GM12875 (cell line): ENCODE data around the gene CHRNB1.
"Not testable (repeated sequence)": the region's sequence is repeated elsewhere in the genome, so short reads cannot be mapped to it uniquely, and the experiment has no call there.

ENCODE experiments used
- H3K4me3 ChIP-seq: one replicate; pipeline ENCODE4 v1.5.1; 2011; ENCODE audit warnings: low read depth, low read length, control low read depth
- CTCF ChIP-seq: IDR thresholded peaks from 2 replicates; pipeline ENCODE4 v1.5.1; 2011; ENCODE audit warnings: low read depth, mild to moderate bottlenecking, control low read depth, inconsistent platforms, low read length, moderate library complexity, borderline replicate concordance; ENCODE audit not compliant: insufficient read depth

Gene CHRNB1

DNA sequence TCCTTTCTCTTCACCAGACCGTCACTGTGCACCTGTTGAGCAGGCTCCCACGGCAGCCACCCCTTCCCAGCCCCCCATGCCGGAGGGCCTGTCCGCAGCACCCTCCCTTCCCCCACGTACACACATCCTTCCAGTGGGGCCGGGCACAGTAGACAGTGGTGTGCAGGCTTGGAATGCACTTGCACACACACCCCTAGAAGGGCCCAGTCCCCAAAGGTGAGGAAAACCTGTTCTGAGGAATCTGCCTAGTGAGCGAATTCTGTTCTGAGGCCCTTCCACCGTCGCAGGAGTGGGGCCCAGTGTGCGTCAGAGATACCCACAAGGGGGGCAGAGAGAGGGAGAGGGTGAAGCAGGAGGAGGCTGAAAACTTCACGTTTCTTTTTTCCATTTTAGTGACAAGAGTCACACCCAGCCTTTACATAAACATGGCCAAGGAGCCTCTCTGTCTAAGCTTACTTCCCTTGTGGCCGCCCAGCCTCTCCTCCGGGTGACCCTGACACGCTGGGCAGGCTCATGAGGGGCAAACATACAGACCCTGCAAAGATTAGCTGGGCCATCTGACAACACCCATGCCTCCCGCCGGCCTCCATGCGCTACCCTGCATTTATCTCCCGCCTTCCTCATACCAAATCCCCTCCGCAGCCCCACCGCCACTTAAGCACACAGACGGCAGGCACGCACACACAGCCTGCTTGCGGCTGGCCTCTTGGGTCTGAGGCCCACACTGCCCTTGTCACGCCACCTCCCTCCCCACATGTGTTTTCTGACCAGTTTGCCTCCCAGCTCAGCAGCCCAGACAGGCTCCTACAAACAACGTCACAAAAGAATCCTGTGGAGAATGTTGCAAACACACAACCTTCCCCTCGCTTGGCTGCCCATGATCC lies 32.8 kb downstream of the CHRNB1 start:
- no peak for TF ChIP-seq CTCF
- H3K4me3 ChIP-seq, result no peak overlapping the region

DNA sequence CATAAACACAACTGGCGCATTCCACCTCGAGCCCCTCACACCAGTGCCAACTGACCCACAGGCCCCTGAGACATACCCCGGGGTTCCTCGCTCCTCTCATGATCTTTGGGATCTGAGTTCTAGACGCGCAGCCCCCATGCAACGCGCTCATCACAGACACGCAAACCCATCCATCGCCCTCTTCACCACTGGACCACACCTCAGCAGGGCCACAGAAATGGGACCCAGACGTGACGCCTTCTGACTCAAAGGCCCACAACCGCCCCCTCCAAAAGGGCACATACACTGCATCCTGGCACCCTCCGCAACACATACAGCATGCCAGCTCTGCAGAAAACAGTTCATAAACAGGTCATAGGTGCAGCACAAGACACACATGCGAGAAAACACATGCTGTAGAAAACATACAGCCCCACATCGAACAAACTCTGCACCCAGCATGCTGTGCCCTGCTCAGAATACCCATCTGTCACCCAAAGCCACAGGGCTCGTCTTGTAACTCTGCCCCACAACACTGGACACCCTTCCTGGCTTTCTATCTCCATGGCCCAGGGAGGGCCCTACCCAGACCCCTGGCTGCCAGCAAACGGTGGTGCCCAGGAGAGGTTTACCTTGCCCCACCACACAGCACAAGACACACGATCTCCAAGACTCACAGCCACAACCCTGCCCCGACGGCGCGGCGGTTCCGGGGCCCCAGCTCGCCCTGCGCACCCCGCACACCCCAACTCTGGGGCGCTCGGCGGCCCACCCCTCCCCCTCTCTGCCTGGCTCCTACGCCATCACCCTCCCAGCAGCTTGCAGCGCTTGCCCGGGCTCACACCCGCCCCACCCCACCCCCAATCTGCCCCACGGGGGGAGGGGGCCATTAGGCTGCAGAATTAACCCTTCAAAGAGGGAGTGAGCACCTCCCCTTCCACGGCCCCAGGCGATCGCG lies 33.7 kb downstream of the CHRNB1 start:
- no peak for TF ChIP-seq CTCF
- H3K4me3 ChIP-seq, result peak overlapping the region; percentile 80

DNA sequence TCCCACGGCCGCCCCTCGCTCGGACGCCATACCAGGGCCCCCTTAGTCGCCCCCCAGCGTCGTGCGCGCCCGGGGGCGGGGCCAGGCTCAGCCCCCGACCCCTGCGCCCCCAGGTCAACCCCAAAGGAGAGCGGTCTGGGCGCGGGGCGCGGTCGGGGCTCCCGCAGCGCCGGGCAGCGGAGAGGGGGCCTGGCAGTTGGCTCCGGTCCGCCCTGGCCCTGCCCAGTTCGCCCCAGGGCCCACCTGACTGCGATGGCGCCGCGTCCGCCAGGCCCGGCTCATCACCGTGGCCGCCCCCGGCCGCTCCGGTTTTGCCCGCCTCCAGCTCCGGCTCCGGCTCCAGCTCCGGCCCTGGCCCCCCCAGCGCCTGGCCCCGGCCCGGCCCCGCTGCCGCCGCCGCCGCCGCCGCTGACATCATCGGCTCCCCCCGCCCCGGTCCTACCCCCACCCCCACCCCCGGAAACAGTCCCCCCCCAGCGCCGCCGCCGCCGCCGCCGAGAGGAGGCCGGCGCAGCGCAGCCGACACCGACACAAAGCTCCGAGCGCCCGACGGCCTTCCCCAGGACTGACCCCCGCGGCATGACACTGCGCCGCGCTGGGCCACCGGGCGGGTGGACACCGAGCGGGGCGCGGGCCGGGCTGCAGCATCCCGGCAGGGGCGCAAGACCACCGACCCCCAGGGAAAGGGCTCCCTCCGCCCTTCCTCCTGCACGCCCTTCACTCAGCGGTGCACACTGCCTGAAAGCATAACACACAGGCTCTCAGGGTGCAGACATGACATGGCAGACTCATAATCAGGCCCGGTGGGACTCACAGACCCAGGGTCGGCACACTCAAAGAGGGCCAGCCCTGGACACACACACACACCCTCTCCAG lies 34.6 kb downstream of the CHRNB1 start, which contains the start of gene ZBTB4:
ZBTB4 (minus strand) TSS at position 419 of the 876 bp plus-strand sequence. CDS start 12,830 bp downstream, outside the sequence.
- peak within 1 kb of the TSS; percentile 80 for H3K4me3 ChIP-seq
- no peak for TF ChIP-seq CTCF

DNA sequence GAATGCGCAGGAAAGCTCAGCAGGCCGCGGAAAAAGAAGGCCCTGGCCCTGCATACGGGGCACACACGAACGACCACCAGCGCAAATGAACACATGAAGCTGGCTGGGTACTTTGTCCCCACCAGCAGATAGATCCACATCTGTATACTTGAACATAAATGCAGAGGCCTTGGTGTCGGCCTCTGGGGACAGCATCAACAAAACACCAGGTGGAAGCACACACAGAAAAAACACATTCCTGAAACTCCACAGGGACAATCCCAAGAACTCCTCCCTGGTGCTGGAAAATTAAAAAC lies 35.2 kb downstream of the CHRNB1 start:
- peak overlapping the region; percentile 80 for H3K4me3 ChIP-seq
- no peak for TF ChIP-seq CTCF

DNA sequence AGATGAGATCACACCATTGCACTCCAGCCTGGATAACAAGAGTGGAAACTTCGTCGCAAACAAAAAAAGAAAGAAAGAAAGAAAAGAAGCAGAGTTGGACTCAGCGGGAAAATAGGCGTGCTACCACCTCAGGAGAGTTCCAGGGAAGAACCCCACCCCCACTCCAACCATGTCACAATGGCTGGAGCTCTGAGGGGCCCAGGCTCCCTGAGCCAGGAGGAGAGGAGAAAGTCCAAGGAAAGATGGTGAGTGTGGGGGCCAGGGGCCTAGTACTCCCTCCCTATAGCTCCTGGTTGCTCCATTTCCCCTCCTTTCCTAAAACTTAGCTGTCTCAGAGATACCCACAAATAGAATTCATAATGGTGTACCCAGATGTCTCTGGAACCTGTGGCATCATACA lies 36.4 kb downstream of the CHRNB1 start, which contains the start of gene SLC35G6:
SLC35G6 (plus strand) TSS at position 172 of the 400 bp plus-strand sequence; CDS start at position 243, 71 bp downstream.
- not testable (repeated sequence) for H3K4me3 ChIP-seq

GRCh38 chr17:7481842-7482741 lies 37.2 kb downstream of the CHRNB1 start:
- not testable (repeated sequence) for H3K4me3 ChIP-seq

- H3K4me3 ChIP-seq, result peak overlapping the region; percentile 74
Observed at GRCh38 chr17:7482742-7483088, 37.9 kb downstream of the CHRNB1 start.
